Epithelial cell of esophagus (primary cell): ENCODE results near the gene STPG2.
"Not testable (repeated sequence)": the region's sequence is repeated elsewhere in the genome, so short reads cannot be mapped to it uniquely, and the experiment has no call there.

Experiments
- DNase-seq: peaks from one replicate; pipeline ENCODE4 v3.0.0; 2010; ENCODE audit warnings: low read depth
- H3K4me3 ChIP-seq: 2 replicates; pipeline ENCODE4 v1.5.1; 2011; ENCODE audit warnings: mild to moderate bottlenecking, low read length, control low read depth
- CTCF ChIP-seq: IDR thresholded peaks from 2 replicates; pipeline ENCODE4 v1.5.1; 2011; ENCODE audit warnings: low read depth, mild to moderate bottlenecking, low read length, control low read depth, inconsistent platforms; ENCODE audit not compliant: insufficient read depth; ENCODE audit errors: missing control alignments

The STPG2 gene

GRCh38 chr4:97938141-97938540 lies 205.1 kb downstream of the STPG2 start:
- TF ChIP-seq CTCF, result no peak
- H3K4me3 ChIP-seq, result no peak overlapping the region
- no peak for DNase-seq

- peak; percentile 4 for DNase-seq
These were observed 218.8 kb downstream of the STPG2 start for GRCh38 chr4:97924341-97924958.

GRCh38 chr4:97923096-97923495 lies 220.2 kb downstream of the STPG2 start:
- no peak for DNase-seq
- no peak for TF ChIP-seq CTCF
- H3K4me3 ChIP-seq, result no peak overlapping the region

More at GRCh38 chr4:97924341-97924958, 218.8 kb downstream of the STPG2 start:
- no peak overlapping the region for H3K4me3 ChIP-seq
- TF ChIP-seq CTCF, result no peak

GRCh38 chr4:97917115-97917514 lies 226.2 kb downstream of the STPG2 start:
- no peak overlapping the region for H3K4me3 ChIP-seq
- no peak for DNase-seq
- no peak for TF ChIP-seq CTCF

GRCh38 chr4:97912156-97912555 lies 231.1 kb downstream of the STPG2 start:
- no peak overlapping the region for H3K4me3 ChIP-seq
- TF ChIP-seq CTCF, result no peak
- no peak for DNase-seq

GRCh38 chr4:97911236-97911906 lies 231.9 kb downstream of the STPG2 start:
- no peak for DNase-seq
- TF ChIP-seq CTCF, result no peak
- no peak overlapping the region for H3K4me3 ChIP-seq

- H3K4me3 ChIP-seq, result no peak overlapping the region
- DNase-seq, result peak; percentile 38
- TF ChIP-seq CTCF, result peak; percentile 64
These were observed 233.3 kb downstream of the STPG2 start for GRCh38 chr4:97910005-97910404.

GRCh38 chr4:97903436-97904189 lies 239.7 kb downstream of the STPG2 start:
- DNase-seq, result not testable (repeated sequence)

More at GRCh38 chr4:97903436-97904189, 239.7 kb downstream of the STPG2 start:
- not testable (repeated sequence) for H3K4me3 ChIP-seq
